Spinal cord (tissue), 10 donors: Measurements from ENCODE around the gene CYP4F2. TPM values are rescaled to one million over a fixed set of nuclear protein-coding genes. Genes with fewer than 3 reads are reported as not detected.
"Not testable (repeated sequence)": the region's sequence is repeated elsewhere in the genome, so short reads cannot be mapped to it uniquely, and the experiment has no call there.

Source experiments
- DNase-seq, 6 donors: peaks; one replicate each; pipeline versions ENCODE4 v3.0.0 to v3.0.0-alpha.2; 2013 to 2015; ENCODE audit warnings: low spot score in 6 of 6, low read depth in 4 of 6
- H3K27ac ChIP-seq: one replicate; pipeline ENCODE4 v1.5.1; 2013; ENCODE audit warnings: low read depth, low read length, control low read depth
- H3K27me3 ChIP-seq: one replicate; pipeline ENCODE4 v1.6.1; 2013; ENCODE audit warnings: low read length; ENCODE audit not compliant: control insufficient read depth, insufficient read depth
- H3K36me3 ChIP-seq: one replicate; pipeline ENCODE4 v1.6.1; 2013; ENCODE audit warnings: low read length; ENCODE audit not compliant: control insufficient read depth, insufficient read depth
- H3K4me1 ChIP-seq: one replicate; pipeline ENCODE4 v1.6.1; 2013; ENCODE audit warnings: low read length; ENCODE audit not compliant: control insufficient read depth, insufficient read depth
- H3K4me3 ChIP-seq: one replicate; pipeline ENCODE4 v1.5.1; 2013; ENCODE audit warnings: low read depth, low read length, control low read depth
- H3K9me3 ChIP-seq: one replicate; pipeline ENCODE4 v1.6.1; 2013; ENCODE audit warnings: low read length; ENCODE audit not compliant: control insufficient read depth, insufficient read depth
- WGBS: methylation state at CpG from one replicate; pipeline ENCODE4 v1.1.5; 2013; ENCODE audit warnings: missing lambda C conversion rate; ENCODE audit not compliant: insufficient coverage; 5-methylcytosine and 5-hydroxymethylcytosine counted together
- polyA plus RNA-seq, 2 donors: library from polyadenylated mRNA; unstranded; fragments of 120-200 nt; gene quantifications; one replicate each; pipeline ENCODE4 v1.2.1, GENCODE V29; 2013; ENCODE audit not compliant: insufficient read length in 2 of 2
- total RNA-seq, 2 donors: library from RNA; depleted of rRNA in 1 of 2; stranded (reverse); fragments of 120-200 nt in 1 of 2; fragments of >200 nt in 1 of 2; gene quantifications; one replicate each; pipeline versions ENCODE4 v1.2.3 to v1.2.4, GENCODE V29; 2013 to 2014
- donor health status: healthy.

The CYP4F2 gene
- total and polyA plus RNA-seq, 4 donors, result 0.17 to 0.86 (median 0.59) TPM; not detected in 1

GRCh38 chr19:15891434-15891833 is 6.4 kb downstream of the CYP4F2 start:
- Histone ChIP-seq H3K9me3 (no peaks in the 10 kb centered on the region), H3K27ac (no peak overlapping the region), H3K4me3 (no peak overlapping the region), H3K27me3 (no peaks in the 10 kb centered on the region), H3K36me3 (no peaks in the 10 kb centered on the region), H3K4me1 (no peaks in the 10 kb centered on the region)
- 82% methylated on average over 5 of the region's 6 CpGs for WGBS
- no peak for DNase-seq

GRCh38 chr19:15889339-15889738 is 8.5 kb downstream of the CYP4F2 start:
- H3K9me3 ChIP-seq, H3K27me3 ChIP-seq, H3K4me3 ChIP-seq, H3K27ac ChIP-seq, H3K36me3 ChIP-seq, DNase-seq, H3K4me1 ChIP-seq: not testable (repeated sequence)
- WGBS, result 92% methylated on average over 8 of the region's 9 CpGs

- 68% methylated on average over 5 of the region's 7 CpGs for WGBS
- no peak overlapping the region for H3K4me3 ChIP-seq
- DNase-seq, result no peak
- H3K4me1 ChIP-seq, result no peaks in the 10 kb centered on the region
- H3K36me3 ChIP-seq, result no peaks in the 10 kb centered on the region
- H3K27ac ChIP-seq, result no peak overlapping the region
- H3K9me3 ChIP-seq, result no peaks in the 10 kb centered on the region
- H3K27me3 ChIP-seq, result peaks cover 2% of the 10 kb centered on the region
Measured at GRCh38 chr19:15885919-15886318, 12.0 kb downstream of the CYP4F2 start.

- Histone ChIP-seq H3K27me3 (peaks cover 2% of the 10 kb centered on the region), H3K4me3 (no peak overlapping the region), H3K27ac (no peak overlapping the region), H3K36me3 (no peaks in the 10 kb centered on the region), H3K9me3 (no peaks in the 10 kb centered on the region), H3K4me1 (no peaks in the 10 kb centered on the region)
- DNase-seq, result no peak
- 100% methylated on average over 1 of the region's 3 CpGs for WGBS
Measured at GRCh38 chr19:15885167-15885566, 12.7 kb downstream of the CYP4F2 start.

- no CpG with 5 or more reads among the region's 3 CpGs for WGBS
- H3K4me3 ChIP-seq, H3K27ac ChIP-seq, DNase-seq, H3K4me1 ChIP-seq, H3K9me3 ChIP-seq, H3K27me3 ChIP-seq, H3K36me3 ChIP-seq: not testable (repeated sequence)
Measured at GRCh38 chr19:15883329-15883728, 14.5 kb downstream of the CYP4F2 start.

GRCh38 chr19:15874821-15875474 is 22.9 kb downstream of the CYP4F2 start:
- no peak for DNase-seq
- no CpG with 5 or more reads among the region's 4 CpGs for WGBS
- H3K27ac ChIP-seq, result no peak overlapping the region
- H3K9me3 ChIP-seq, result no peaks in the 10 kb centered on the region
- H3K4me1 ChIP-seq, result peaks cover 2% of the 10 kb centered on the region
- peaks cover 3% of the 10 kb centered on the region for H3K27me3 ChIP-seq
- H3K36me3 ChIP-seq, result no peaks in the 10 kb centered on the region
- no peak overlapping the region for H3K4me3 ChIP-seq

- H3K36me3 ChIP-seq, H3K9me3 ChIP-seq, H3K27me3 ChIP-seq, H3K4me3 ChIP-seq, H3K27ac ChIP-seq, H3K4me1 ChIP-seq, DNase-seq: not testable (repeated sequence)
- 90% methylated on average over 5 of the region's 6 CpGs for WGBS
Measured at GRCh38 chr19:15873771-15874170, 24.1 kb downstream of the CYP4F2 start.

- H3K4me1 ChIP-seq, result peaks cover 3% of the 10 kb centered on the region
- H3K4me3 ChIP-seq, result no peak overlapping the region
- peak in 2 of 6 donors; percentile 3 to 21 for DNase-seq
- H3K9me3 ChIP-seq, result no peaks in the 10 kb centered on the region
- H3K27me3 ChIP-seq, result peaks cover 3% of the 10 kb centered on the region
- 11% methylated on average over 10 of the region's 11 CpGs for WGBS
- H3K36me3 ChIP-seq, result no peaks in the 10 kb centered on the region
- no peak overlapping the region for H3K27ac ChIP-seq
Measured at GRCh38 chr19:15871570-15871969, 26.3 kb downstream of the CYP4F2 start.

GRCh38 chr19:15869873-15870272 is 28.0 kb downstream of the CYP4F2 start:
- 60% methylated on average over 8 of the region's 9 CpGs for WGBS

GRCh38 chr19:15869109-15869555 is 28.7 kb downstream of the CYP4F2 start:
- H3K27ac ChIP-seq, result no peak overlapping the region
- WGBS, result 0% methylated on average over 2 of the region's 3 CpGs
- no peaks in the 10 kb centered on the region for H3K9me3 ChIP-seq
- peak in 3 of 6 donors; percentile 4 to 57 (median 50) for DNase-seq
- H3K4me1 ChIP-seq, result peaks cover 3% of the 10 kb centered on the region
- no peaks in the 10 kb centered on the region for H3K27me3 ChIP-seq
- no peaks in the 10 kb centered on the region for H3K36me3 ChIP-seq
- H3K4me3 ChIP-seq, result no peak overlapping the region

More at GRCh38 chr19:15869873-15870272, 28.0 kb downstream of the CYP4F2 start:
- Histone ChIP-seq H3K36me3 (no peaks in the 10 kb centered on the region), H3K27me3 (peaks cover under 1% of the 10 kb centered on the region), H3K9me3 (no peaks in the 10 kb centered on the region), H3K27ac (no peak overlapping the region), H3K4me1 (peaks cover 3% of the 10 kb centered on the region), H3K4me3 (no peak overlapping the region)
- DNase-seq, result no peak
